ENCODE measurements around the gene COBL.

Gene COBL, protein sequence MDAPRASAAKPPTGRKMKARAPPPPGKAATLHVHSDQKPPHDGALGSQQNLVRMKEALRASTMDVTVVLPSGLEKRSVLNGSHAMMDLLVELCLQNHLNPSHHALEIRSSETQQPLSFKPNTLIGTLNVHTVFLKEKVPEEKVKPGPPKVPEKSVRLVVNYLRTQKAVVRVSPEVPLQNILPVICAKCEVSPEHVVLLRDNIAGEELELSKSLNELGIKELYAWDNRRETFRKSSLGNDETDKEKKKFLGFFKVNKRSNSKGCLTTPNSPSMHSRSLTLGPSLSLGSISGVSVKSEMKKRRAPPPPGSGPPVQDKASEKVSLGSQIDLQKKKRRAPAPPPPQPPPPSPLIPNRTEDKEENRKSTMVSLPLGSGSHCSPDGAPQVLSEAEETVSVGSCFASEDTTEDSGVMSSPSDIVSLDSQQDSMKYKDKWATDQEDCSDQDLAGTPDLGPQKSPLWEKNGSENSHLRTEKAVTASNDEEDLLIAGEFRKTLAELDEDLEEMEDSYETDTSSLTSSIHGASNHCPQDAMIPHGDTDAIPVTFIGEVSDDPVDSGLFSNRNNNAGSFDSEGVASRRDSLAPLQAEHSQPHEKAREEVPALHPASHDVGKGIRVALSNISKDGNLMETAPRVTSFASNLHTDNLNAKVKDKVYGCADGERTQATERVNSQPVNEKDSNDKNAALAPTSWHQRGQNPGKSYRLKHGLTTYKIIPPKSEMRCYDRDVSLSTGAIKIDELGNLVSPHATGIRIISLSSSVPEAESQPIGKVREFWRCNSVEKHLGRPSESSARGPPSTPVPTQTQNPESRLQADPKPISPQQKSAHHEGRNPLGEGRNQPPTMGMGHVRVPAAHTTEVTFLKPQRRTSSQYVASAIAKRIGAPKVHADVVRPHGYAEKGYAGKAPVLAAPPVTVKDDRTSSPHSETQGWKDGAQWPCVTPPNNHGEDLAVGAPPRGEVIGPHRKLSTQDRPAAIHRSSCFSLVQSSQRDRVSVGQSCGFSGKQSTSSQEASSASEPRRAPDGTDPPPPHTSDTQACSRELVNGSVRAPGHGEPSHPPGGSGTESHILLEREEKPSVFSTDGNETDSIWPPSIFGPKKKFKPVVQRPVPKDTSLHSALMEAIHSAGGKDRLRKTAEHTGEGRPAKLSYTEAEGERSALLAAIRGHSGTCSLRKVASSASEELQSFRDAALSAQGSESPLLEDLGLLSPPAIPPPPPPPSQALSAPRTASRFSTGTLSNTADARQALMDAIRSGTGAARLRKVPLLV

GRCh38 chr7:51316666-51317581, at the start of gene COBL:
Gene COBL, minus strand, starts transcription at chr7:51316809. Its CDS starts 176 bp downstream, at chr7:51316633.
- no peak for DNase-seq

- DNase-seq, result no peak
Observed at GRCh38 chr7:51366172-51366728, 49.6 kb upstream of the COBL start.

- no peak for DNase-seq
Observed at GRCh38 chr7:51357821-51358220, 41.2 kb upstream of the COBL start.

- no peak for DNase-seq
Observed at GRCh38 chr7:51356849-51357516, 40.4 kb upstream of the COBL start.

- no peak for DNase-seq
Observed at GRCh38 chr7:51354897-51355296, 38.3 kb upstream of the COBL start.

GRCh38 chr7:51354434-51354833, 37.8 kb upstream of the COBL start:
- no peak for DNase-seq

DNA sequence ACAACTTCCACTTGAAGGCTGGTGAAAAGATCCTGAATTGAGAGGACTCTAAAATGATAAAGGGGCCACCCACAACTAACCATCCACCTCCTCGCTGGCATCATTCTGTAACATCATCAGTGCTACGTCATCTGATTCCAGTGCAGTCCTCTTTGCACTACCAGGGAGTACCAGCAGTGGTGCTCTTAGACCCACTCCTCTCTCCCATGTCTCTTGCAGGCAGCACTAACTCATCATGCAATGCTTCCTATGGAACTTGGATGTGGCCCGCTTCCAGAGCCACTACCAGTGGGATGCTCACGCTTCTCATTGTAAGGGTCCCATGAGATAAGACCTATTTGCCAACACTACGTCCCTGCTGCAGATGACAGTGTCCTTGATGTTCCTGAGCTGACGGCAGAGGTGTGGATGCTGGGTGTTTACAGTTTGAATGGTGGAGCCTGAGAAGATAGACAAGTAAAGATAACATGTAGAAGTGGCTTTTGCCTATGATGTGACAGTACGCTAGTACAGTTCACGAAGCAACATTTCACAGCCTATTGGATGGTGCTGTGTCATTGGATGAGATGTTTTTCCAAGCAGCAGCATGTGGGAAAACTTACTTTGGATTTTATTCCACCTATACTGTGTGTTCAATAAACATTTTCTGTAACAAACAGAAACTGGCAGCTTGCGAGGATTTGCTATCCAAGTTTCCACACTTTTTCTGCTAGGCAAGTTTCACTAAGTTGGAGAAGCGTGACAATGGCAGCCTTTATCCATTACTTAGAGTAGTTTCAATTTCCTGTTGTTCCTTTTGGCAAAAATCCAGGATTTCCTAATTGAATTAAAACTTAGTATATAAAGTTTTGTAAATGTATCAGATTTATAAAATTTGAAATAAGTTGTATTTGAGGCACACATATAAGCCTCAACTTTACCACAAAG, 35.8 kb upstream of the COBL start:
- no peak for DNase-seq

DNA sequence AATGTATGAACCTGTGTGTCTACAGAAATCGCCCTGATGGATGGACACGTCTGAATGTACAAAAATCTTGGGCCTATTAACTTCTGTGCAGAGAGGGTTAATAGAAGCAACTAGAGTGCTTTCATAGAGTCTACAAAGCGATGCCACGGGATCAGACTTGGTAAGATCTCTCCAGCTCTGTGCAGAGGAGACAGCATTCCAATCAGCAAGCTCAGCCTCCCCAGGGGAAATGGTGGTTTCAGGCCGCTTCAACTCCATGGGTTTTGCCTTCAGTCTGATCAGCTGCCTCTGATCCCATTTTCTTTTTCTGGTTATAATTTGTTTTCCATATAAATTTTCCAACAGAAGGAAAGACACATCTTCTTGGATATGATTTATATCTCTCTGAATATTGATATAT, 35.1 kb upstream of the COBL start:
- DNase-seq, result no peak

DNA sequence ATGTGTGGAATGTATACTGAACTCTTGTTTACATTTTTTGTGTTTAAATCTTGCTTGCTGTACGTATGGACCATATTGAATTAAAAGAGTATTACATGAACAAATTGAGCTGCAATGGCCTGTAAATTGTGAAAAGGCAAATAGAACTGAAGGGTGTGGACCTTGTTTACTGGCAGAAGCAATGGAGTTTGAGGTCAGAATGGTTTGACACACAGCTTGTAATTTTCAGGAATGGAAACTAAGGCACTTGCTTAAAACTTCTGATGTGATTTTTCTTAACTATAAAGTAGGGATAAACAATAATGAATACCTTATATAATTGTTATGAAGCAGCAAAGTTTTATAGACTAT, 33.9 kb upstream of the COBL start:
- DNase-seq, result no peak

DNA sequence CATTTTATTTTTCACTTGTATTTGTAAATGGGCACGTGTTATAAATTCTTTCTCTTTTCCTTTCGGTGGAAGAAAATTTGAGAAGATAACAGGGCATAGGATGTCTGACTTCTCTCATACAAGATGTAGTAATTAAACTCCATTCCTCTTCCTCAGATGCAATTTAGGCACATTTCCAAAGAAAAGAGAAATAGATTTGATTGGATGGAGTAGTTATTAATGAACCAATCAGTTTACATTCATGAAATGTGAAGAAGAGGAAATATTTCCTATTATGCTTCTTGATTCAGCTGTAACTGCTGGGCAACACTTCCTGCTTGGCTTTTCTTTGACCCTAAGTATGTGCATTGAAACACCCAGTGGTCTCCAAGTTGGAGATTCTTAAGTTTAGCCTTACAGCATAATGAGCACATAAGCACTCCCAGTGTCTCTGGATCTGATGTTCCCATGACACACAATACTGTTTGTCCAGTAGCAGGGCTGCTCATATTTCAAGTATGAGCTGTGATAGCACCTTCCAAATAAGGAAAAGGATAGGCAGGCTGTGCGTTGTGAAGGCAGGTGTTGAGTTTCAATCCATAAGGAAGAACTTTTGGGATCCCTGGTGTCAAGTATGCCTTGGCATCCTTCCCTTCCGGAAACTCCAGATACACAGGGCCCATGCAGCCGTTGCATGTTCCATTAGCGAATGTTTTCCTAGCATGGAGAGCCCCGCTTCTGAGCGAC, 33.4 kb upstream of the COBL start:
- DNase-seq, result no peak

GRCh38 chr7:51346126-51346525, 29.5 kb upstream of the COBL start:
- no peak for DNase-seq

- no peak for DNase-seq
Observed at GRCh38 chr7:51344406-51345138, 28.0 kb upstream of the COBL start.

DNA sequence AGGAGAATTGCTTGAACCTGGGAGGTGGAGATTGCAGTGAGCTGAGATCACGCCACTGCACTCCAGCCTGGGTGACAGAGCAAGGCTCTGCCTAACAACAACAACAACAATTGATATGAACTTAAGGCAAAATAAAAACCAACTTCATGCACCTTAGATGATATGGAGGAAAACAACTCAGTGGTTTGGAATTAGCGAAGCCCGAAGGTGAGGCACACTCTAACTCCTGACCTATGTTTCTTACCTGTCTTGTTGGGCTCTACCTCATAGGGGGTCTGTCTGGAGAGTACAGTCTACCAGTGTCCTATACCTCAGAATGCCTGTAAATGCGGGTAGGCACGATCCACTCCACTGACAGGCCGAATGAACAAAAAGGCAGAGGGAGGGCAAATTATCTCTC, 24.3 kb upstream of the COBL start:
- DNase-seq, result no peak

- DNase-seq, result no peak
Observed at GRCh38 chr7:51340029-51340838, 23.6 kb upstream of the COBL start.

- DNase-seq, result no peak
Observed at GRCh38 chr7:51335057-51335456, 18.4 kb upstream of the COBL start.

DNA sequence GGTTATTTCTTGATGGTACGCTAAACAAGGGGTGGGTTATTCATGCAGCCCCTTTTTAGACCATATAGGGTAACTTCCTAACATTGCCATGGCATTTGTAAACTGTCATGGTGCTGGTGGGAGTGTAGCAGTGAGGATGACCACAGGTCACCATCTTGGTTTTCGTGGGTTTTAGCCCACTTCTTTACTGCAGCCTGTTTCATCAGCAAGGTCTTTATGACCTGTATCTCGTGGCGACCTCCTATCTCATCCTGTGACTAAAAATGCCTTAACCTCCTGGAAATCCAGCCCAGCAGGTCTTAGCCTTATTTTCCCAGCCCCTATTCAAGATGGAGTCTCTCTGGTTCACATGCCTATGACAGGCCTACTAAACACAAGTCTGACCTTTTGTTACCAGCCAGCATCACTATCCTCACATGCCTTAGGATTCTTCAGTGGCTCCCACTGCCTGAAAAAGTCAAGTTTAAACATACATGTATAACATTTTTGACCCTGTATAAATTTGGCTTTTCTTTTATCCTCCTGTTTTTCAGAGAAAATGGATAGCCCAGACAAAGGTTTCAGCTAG, 13.2 kb upstream of the COBL start:
- no peak for DNase-seq

DNA sequence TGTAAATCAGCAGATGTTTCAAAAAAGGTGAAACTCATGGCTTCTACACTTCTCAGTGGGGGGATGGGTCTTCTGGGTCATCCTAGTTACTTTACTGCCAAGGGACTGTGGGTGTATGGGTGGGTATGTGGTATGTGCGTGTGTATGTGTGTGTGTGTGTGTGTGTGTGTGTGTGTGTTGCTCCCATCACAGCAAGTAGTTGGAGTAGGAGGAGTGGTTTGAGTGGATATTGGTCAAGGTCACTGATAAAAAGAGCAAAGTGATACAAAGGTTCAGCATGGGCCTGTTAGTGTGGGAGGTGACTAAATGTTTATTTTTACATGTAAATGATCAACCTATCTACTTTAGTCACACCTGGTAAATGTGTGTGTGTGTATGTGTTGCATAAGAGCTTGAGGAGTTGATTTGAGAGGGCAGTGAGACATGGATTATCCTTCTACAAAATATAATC, 11.8 kb upstream of the COBL start:
- no peak for DNase-seq
